Thyroid gland (tissue), 4 donors: Measurements from ENCODE around the gene SYNE4. TPM values are rescaled to one million over a fixed set of nuclear protein-coding genes. Genes with fewer than 3 reads are reported as not detected.
"Not testable (repeated sequence)": the region's sequence is repeated elsewhere in the genome, so short reads cannot be mapped to it uniquely, and the experiment has no call there.

ENCODE experiments used
- DNase-seq, 2 donors: peaks; one replicate each; pipeline ENCODE4 v3.0.0-alpha.2; 2019
- H3K27ac ChIP-seq, 3 donors: fragments of 200-600 bp; sonication (generic); 1 replicate in 2 of 3; 2 replicates in 1 of 3; pipeline ENCODE4 v1.5.1; 2016 to 2019; ENCODE audit warnings: mild to moderate bottlenecking in 1 of 3, moderate library complexity in 1 of 3
- H3K27me3 ChIP-seq: fragments of 200-600 bp; sonication (generic); one replicate; pipeline ENCODE4 v1.5.1; 2019
- H3K36me3 ChIP-seq, 2 donors: fragments of 200-600 bp; sonication (generic); one replicate each; pipeline ENCODE4 v1.5.1; 2016 to 2019
- H3K4me1 ChIP-seq, 2 donors: fragments of 200-600 bp; sonication (generic); one replicate each; pipeline ENCODE4 v1.5.1; 2017 to 2019
- H3K4me3 ChIP-seq, 3 donors: fragments of 200-600 bp; sonication (generic); replicated peaks in 1 of 3; 1 replicate in 2 of 3; 2 replicates in 1 of 3; pipeline ENCODE4 v1.5.1; 2016; ENCODE audit warnings: mild to moderate bottlenecking in 1 of 3
- H3K9me3 ChIP-seq: fragments of 200-600 bp; sonication (generic); one replicate; pipeline ENCODE4 v1.5.1; 2017
- CTCF ChIP-seq, 6 experiments: fragments of 200-600 bp in 3 of 6; fragments of 450-650 bp in 3 of 6; sonication (generic) in 3 of 6; IDR thresholded peaks; one replicate each; pipeline ENCODE4 v1.5.1; 2016 to 2019; ENCODE audit warnings: antibody characterized with exemption in 6 of 6, mild to moderate bottlenecking in 2 of 6, inconsistent platforms in 1 of 6, moderate library complexity in 1 of 6
- POLR2A ChIP-seq, 2 donors: fragments of 450-650 bp; IDR thresholded peaks; one replicate each; pipeline ENCODE4 v1.6.1; 2017; ENCODE audit warnings: antibody characterized with exemption in 2 of 2, mild to moderate bottlenecking in 2 of 2, moderate library complexity in 1 of 2
- WGBS, 2 donors: methylation state at CpG; one replicate each; pipeline ENCODE4 v1.1.5; 2017; 5-methylcytosine and 5-hydroxymethylcytosine counted together
- intact Hi-C: fragments of 100-400 bp; cut with DNase I; formaldehyde crosslinking; loops from one replicate; pipeline ENCODE4 v1.15.1; 2023
- total RNA-seq, 4 donors: library from RNA; depleted of rRNA; stranded (reverse); fragments of >200 nt; gene quantifications; one replicate each; pipeline ENCODE4 v1.2.3, GENCODE V29; 2016

SYNE4 gene
- total RNA-seq, 4 donors from 2014 or later, result 9.7 to 15.4 (median 12.6) TPM

GRCh38 chr19:35960432-35960972 lies 48.1 kb downstream of the SYNE4 start:
- no peaks in the 10 kb centered on the region for H3K9me3 ChIP-seq
- no peak overlapping the region for H3K4me3 ChIP-seq
- TF ChIP-seq POLR2A (IDR thresholded peaks at IDR 0.05) (no peak), CTCF (IDR thresholded peaks at IDR 0.05) (no peak)
- no peaks in the 10 kb centered on the region for H3K36me3 ChIP-seq
- WGBS, 2 donors, result 80 to 83% methylated on average over 7 of the region's 7 CpGs
- intact Hi-C loops, result no loop called here
- no peak overlapping the region for H3K27ac ChIP-seq
- peaks cover 7% of the 10 kb centered on the region for H3K27me3 ChIP-seq
- no peak for DNase-seq
- H3K4me1 ChIP-seq, result peaks cover 0 to 9% of the 10 kb centered on the region in 2 donors

GRCh38 chr19:35959968-35960320 lies 48.7 kb downstream of the SYNE4 start:
- peaks cover 0 to 9% of the 10 kb centered on the region in 2 donors for H3K4me1 ChIP-seq
- no peak for DNase-seq
- H3K9me3 ChIP-seq, result no peaks in the 10 kb centered on the region
- no peaks in the 10 kb centered on the region for H3K36me3 ChIP-seq
- WGBS, 2 donors, result 34 to 41% methylated on average over 18 of the region's 20 CpGs
- intact Hi-C loops, result no loop called here
- no peak overlapping the region for H3K27ac ChIP-seq
- no peak for TF ChIP-seq CTCF (IDR thresholded peaks at IDR 0.05)
- no peak for TF ChIP-seq POLR2A (IDR thresholded peaks at IDR 0.05)
- H3K4me3 ChIP-seq, result no peak overlapping the region
- H3K27me3 ChIP-seq, result peaks cover 7% of the 10 kb centered on the region

- TF ChIP-seq CTCF (IDR thresholded peaks at IDR 0.05) (peak in 2 of 6 experiments; percentile 21 to 29), POLR2A (IDR thresholded peaks at IDR 0.05) (no peak)
- Histone ChIP-seq H3K4me3 (no peak overlapping the region), H3K36me3 (no peaks in the 10 kb centered on the region), H3K4me1 (peaks cover 0 to 9% of the 10 kb centered on the region in 2 donors), H3K27ac (no peak overlapping the region), H3K27me3 (peaks cover 7% of the 10 kb centered on the region), H3K9me3 (no peaks in the 10 kb centered on the region)
- WGBS, 2 donors, result 2 to 6% methylated on average over 32 to 33 of the region's 97 CpGs
- DNase-seq, result peak; percentile 12 to 34
- intact Hi-C loops, result no loop called here
Measured at GRCh38 chr19:35959040-35959967, 49.3 kb downstream of the SYNE4 start.

- no peaks in the 10 kb centered on the region for H3K36me3 ChIP-seq
- no peak overlapping the region for H3K4me3 ChIP-seq
- no peak for DNase-seq
- no peak overlapping the region for H3K27ac ChIP-seq
- peaks cover 0 to 9% of the 10 kb centered on the region in 2 donors for H3K4me1 ChIP-seq
- peaks cover 7% of the 10 kb centered on the region for H3K27me3 ChIP-seq
- 33 to 34% methylated on average over 15 of the region's 15 CpGs for WGBS, 2 donors
- intact Hi-C loops, result no loop called here
- no peaks in the 10 kb centered on the region for H3K9me3 ChIP-seq
- TF ChIP-seq POLR2A (IDR thresholded peaks at IDR 0.05) (no peak), CTCF (IDR thresholded peaks at IDR 0.05) (no peak)
Measured at GRCh38 chr19:35958660-35959039, 50.0 kb downstream of the SYNE4 start.

- H3K9me3 ChIP-seq, H3K27ac ChIP-seq, H3K4me1 ChIP-seq, H3K27me3 ChIP-seq, H3K4me3 ChIP-seq, DNase-seq, H3K36me3 ChIP-seq, intact Hi-C loops: not testable (repeated sequence)
- 72 to 74% methylated on average over 8 of the region's 8 CpGs for WGBS, 2 donors
Measured at GRCh38 chr19:35957411-35957810, 51.2 kb downstream of the SYNE4 start.
